Liver (tissue), 9 donors: Measurements from ENCODE around the gene PEX14. TPM values are rescaled to one million over a fixed set of nuclear protein-coding genes. Genes with fewer than 3 reads are reported as not detected.

Source experiments
- DNase-seq: peaks from one replicate; pipeline ENCODE4 v3.0.0-alpha.2; 2017; ENCODE audit warnings: low spot score
- H3K27ac ChIP-seq, 2 donors: one replicate each; pipeline ENCODE4 v1.7.0; 2013; ENCODE audit warnings: inconsistent platforms in 2 of 2, low read length in 2 of 2, control low read depth in 1 of 2, low read depth in 1 of 2, mild to moderate bottlenecking in 1 of 2
- H3K27me3 ChIP-seq, 4 donors: one replicate each; pipeline versions ENCODE4 v1.6.1 to v1.7.0; 2013; ENCODE audit warnings: low read length in 3 of 4, inconsistent platforms in 1 of 4, mild to moderate bottlenecking in 1 of 4, moderate library complexity in 1 of 4; ENCODE audit not compliant: control insufficient read depth in 4 of 4, insufficient read depth in 4 of 4
- H3K36me3 ChIP-seq, 4 donors: one replicate each; pipeline versions ENCODE4 v1.6.1 to v1.7.0; 2013; ENCODE audit warnings: low read length in 3 of 4, mild to moderate bottlenecking in 3 of 4, low read depth in 1 of 4, moderate library complexity in 1 of 4; ENCODE audit not compliant: control insufficient read depth in 4 of 4, insufficient read depth in 3 of 4
- H3K4me1 ChIP-seq, 4 donors: one replicate each; pipeline versions ENCODE4 v1.6.1 to v1.7.0; 2013; ENCODE audit warnings: low read length in 3 of 4, mild to moderate bottlenecking in 3 of 4, moderate library complexity in 1 of 4; ENCODE audit not compliant: control insufficient read depth in 4 of 4, insufficient read depth in 4 of 4
- H3K4me3 ChIP-seq, 3 donors: one replicate each; pipeline versions ENCODE4 v1.6.1 to v1.7.0; 2013; ENCODE audit warnings: low read length in 3 of 3, control low read depth in 1 of 3, low read depth in 1 of 3, mild to moderate bottlenecking in 1 of 3
- H3K9ac ChIP-seq, 2 donors: one replicate each; pipeline ENCODE4 v1.7.0; 2013; ENCODE audit warnings: low read length in 2 of 2, mild to moderate bottlenecking in 2 of 2, moderate library complexity in 2 of 2, control low read depth in 1 of 2, low read depth in 1 of 2
- H3K9me3 ChIP-seq, 4 donors: one replicate each; pipeline versions ENCODE4 v1.6.1 to v1.7.0; 2013; ENCODE audit warnings: low read length in 3 of 4; ENCODE audit not compliant: control insufficient read depth in 4 of 4
- EGR1 ChIP-seq, 2 donors: IDR thresholded peaks; 2 replicates each; pipeline ENCODE4 v1.6.1; 2016 to 2018; ENCODE audit warnings: antibody characterized with exemption in 2 of 2, low read depth in 2 of 2
- FOXA1 ChIP-seq: IDR thresholded peaks from 2 replicates; pipeline ENCODE4 v1.6.1; 2016; ENCODE audit warnings: antibody characterized with exemption
- FOXA2 ChIP-seq: IDR thresholded peaks from 2 replicates; pipeline ENCODE4 v1.6.1; 2016; ENCODE audit warnings: antibody characterized with exemption
- HNF4A ChIP-seq, 2 donors: conservative IDR thresholded peaks; 2 replicates each; pipeline ENCODE4 v1.6.1; 2016; ENCODE audit warnings: antibody characterized with exemption in 2 of 2, mild to moderate bottlenecking in 2 of 2
- HNF4G ChIP-seq: IDR thresholded peaks from 2 replicates; pipeline ENCODE4 v1.6.1; 2016; ENCODE audit warnings: antibody characterized with exemption
- JUND ChIP-seq, 2 donors: IDR thresholded peaks; 2 replicates each; pipeline ENCODE4 v1.6.1; 2016; ENCODE audit warnings: antibody characterized with exemption in 2 of 2
- MAX ChIP-seq: IDR thresholded peaks from 2 replicates; pipeline ENCODE4 v1.6.1; 2016; ENCODE audit warnings: antibody characterized with exemption
- NR2F2 ChIP-seq: IDR thresholded peaks from 2 replicates; pipeline ENCODE4 v1.6.1; 2016; ENCODE audit warnings: antibody characterized with exemption
- RXRA ChIP-seq, 2 donors: IDR thresholded peaks; 2 replicates each; pipeline ENCODE4 v1.6.1; 2017 to 2018; ENCODE audit warnings: antibody characterized with exemption in 2 of 2, mild to moderate bottlenecking in 1 of 2
- SP1 ChIP-seq: IDR thresholded peaks from 2 replicates; pipeline ENCODE4 v1.6.1; 2018; ENCODE audit warnings: antibody characterized with exemption, mild to moderate bottlenecking
- TAF1 ChIP-seq: conservative IDR thresholded peaks from 2 replicates; pipeline ENCODE4 v1.6.1; 2016; ENCODE audit warnings: antibody characterized with exemption, mild to moderate bottlenecking
- YY1 ChIP-seq: IDR thresholded peaks from 2 replicates; pipeline ENCODE4 v1.6.1; 2016; ENCODE audit warnings: antibody characterized with exemption, mild to moderate bottlenecking
- ZBTB33 ChIP-seq: IDR thresholded peaks from 2 replicates; pipeline ENCODE4 v1.6.1; 2016; ENCODE audit warnings: antibody characterized with exemption
- WGBS: extraction: QIAGEN DNeasy Blood & Tissue Kit; methylation state at CpG from one replicate; pipeline ENCODE4 v1.1.7; 2013; 5-methylcytosine and 5-hydroxymethylcytosine counted together
- polyA plus RNA-seq, 2 donors: library from polyadenylated mRNA; stranded (reverse) in 1 of 2; unstranded in 1 of 2; fragments of 200-250 nt in 1 of 2; fragments of >200 nt in 1 of 2; fragmentation: Nextera tagmentation in 1 of 2; extraction: Ambion mirVana in 1 of 2; gene quantifications; one replicate each; pipeline versions ENCODE4 v1.2.1 to v1.2.3, GENCODE V29; 2013 to 2015
- total RNA-seq, 2 donors: library from RNA; depleted of rRNA; stranded (reverse); fragments of >200 nt; gene quantifications; one replicate each; pipeline ENCODE4 v1.2.3, GENCODE V29; 2014
- TF ChIP-seq, protein P1 (sequence below): IDR thresholded peaks from 2 replicates; pipeline ENCODE4 v1.6.1; 2016; ENCODE audit warnings: antibody characterized with exemption
- TF ChIP-seq, protein P2 (sequence below): fragments of 150-350 bp; IDR thresholded peaks from 2 replicates; pipeline ENCODE4 v1.5.1; 2017; ENCODE audit warnings: improper control_type of control experiment, low read depth, low read length; ENCODE audit not compliant: missing input control
- donor health status: healthy.
- donor health status: healthy.
- donor health status: healthy.
- donor health status: healthy.
- donor health status: healthy.

The PEX14 gene
- total and polyA plus RNA-seq, 4 donors: 7.1 to 16.1 (median 11.7) TPM

DNA sequence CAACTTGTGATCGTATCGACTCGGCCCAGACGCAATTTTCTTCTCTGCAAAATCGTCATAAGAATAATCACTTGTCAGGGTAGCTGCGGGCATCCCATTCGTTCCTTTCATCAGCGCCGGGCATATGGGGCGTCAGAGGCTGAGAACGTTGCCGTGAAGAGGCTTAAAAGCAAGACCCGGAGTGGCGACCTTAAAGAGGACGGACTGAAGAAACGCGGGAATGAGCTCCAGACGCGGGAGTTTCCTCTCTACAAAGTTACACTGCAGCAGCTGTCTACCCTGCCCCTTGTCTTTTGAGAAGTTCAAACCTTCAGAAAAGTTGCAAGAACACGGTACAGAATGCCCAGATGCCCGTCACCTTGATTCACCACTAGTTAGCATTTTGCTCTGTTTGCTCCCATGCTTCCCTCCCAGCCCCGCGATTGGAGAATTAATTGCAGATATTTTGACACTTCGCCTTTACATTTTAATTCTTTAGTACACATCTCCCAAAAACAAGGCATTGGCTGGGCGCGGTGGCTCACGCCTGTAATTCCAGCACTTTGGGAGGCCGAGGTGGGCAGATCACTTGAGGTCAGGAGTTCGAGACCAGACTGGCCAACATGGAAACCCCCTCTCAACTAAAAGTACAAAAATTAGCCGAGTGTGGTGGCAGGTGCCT lies 43.5 kb upstream of the PEX14 start:
- WGBS: 25% methylated on average over 30 of the region's 30 CpGs
- H3K36me3 ChIP-seq: peaks cover 0 to 2% (median under 1%) of the 10 kb centered on the region in 4 donors
- H3K9me3 ChIP-seq: no peaks in the 10 kb centered on the region
- no peaks in the 10 kb centered on the region for H3K27me3 ChIP-seq
- peak overlapping the region; percentile 8 to 39 for H3K9ac ChIP-seq
- H3K4me1 ChIP-seq: peaks cover 2 to 22% (median 13%) of the 10 kb centered on the region in 4 donors
- no peak overlapping the region for H3K27ac ChIP-seq
- no peak for TF ChIP-seq SP1
- TF ChIP-seq, protein P1, sequence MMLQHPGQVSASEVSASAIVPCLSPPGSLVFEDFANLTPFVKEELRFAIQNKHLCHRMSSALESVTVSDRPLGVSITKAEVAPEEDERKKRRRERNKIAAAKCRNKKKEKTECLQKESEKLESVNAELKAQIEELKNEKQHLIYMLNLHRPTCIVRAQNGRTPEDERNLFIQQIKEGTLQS: no peak
- TF ChIP-seq, protein P2, sequence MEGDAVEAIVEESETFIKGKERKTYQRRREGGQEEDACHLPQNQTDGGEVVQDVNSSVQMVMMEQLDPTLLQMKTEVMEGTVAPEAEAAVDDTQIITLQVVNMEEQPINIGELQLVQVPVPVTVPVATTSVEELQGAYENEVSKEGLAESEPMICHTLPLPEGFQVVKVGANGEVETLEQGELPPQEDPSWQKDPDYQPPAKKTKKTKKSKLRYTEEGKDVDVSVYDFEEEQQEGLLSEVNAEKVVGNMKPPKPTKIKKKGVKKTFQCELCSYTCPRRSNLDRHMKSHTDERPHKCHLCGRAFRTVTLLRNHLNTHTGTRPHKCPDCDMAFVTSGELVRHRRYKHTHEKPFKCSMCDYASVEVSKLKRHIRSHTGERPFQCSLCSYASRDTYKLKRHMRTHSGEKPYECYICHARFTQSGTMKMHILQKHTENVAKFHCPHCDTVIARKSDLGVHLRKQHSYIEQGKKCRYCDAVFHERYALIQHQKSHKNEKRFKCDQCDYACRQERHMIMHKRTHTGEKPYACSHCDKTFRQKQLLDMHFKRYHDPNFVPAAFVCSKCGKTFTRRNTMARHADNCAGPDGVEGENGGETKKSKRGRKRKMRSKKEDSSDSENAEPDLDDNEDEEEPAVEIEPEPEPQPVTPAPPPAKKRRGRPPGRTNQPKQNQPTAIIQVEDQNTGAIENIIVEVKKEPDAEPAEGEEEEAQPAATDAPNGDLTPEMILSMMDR: no peak
- no peak for TF ChIP-seq HNF4G
- TF ChIP-seq FOXA1: no peak
- TF ChIP-seq HNF4A (conservative IDR thresholded peaks at IDR 0.05): peak in 1 of 2 donors; percentile 1
- TF ChIP-seq FOXA2: no peak
- no peak for DNase-seq
- H3K4me3 ChIP-seq: peak overlapping the region; percentile 65 to 90 (median 82)

DNA sequence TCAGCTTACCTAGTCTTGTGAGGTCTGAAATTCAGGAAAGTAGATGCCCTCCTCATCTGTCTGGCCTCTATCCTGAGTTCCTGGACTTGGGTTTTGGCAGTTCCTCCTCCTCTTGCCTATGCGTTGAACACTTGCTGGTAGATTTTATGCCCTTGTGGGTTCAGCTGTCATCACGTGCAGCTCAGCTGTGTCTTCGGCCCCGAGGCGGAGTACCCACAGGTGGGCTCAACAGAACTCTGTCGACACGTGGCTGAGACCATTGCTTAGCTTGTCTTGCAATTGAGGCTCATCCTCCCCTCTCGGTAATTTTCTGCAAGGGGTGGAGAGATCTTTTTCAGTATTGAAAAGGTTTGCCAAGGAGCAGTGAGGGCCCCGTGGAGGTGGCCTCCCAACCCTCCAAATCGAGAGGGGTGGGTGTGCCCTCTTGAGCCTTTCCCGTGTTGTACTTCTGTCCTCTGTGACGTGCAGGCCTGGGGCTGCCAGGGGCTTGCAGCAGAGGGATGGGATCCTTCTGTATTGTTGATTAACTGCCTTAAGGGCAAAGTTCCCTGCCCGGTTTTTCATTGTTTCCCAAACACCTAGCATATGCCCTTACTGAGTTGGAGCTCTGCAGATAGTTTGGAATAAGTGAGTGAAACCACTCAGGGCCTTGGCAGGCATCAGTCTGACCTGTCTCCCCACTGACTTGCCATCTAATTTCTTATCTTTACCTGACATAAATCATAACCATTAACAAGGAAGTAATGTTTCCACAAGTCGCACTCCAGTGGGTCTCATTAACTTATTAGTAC lies 41.6 kb upstream of the PEX14 start:
- Histone ChIP-seq H3K9ac (no peak overlapping the region), H3K36me3 (peaks cover 0 to 2% (median under 1%) of the 10 kb centered on the region in 4 donors), H3K9me3 (no peaks in the 10 kb centered on the region), H3K27ac (no peak overlapping the region), H3K4me3 (no peak overlapping the region), H3K4me1 (peaks cover 2 to 20% (median 13%) of the 10 kb centered on the region in 4 donors), H3K27me3 (no peaks in the 10 kb centered on the region)
- no peak for DNase-seq
- WGBS: 75% methylated on average over 14 of the region's 14 CpGs
- TF ChIP-seq HNF4A (conservative IDR thresholded peaks at IDR 0.05) (peak in 1 of 2 donors; percentile 4), EGR1 (IDR thresholded peaks at IDR 0.05; ENCODE audit: low read depth in 2 of 2) (no peak)

DNA sequence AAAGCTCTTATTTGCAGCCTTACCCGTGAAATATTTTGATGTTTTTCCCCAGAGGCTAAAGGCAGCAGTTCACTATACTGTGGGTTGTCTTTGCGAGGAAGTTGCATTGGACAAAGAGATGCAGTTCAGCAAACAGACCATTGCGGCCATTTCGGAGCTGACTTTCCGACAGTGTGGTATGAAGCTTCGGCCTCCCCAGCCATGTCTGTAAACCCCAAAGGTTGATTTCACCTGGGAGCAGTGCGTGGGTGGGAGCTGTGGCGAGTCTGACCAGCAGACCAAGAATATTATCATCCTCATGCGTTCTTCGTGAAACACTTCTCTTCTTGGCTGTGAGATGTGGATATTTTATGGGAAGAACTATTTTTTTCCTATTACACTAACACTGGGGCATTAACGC lies 41.0 kb upstream of the PEX14 start:
- H3K4me1 ChIP-seq: peaks cover 2 to 20% (median 13%) of the 10 kb centered on the region in 4 donors
- H3K9me3 ChIP-seq: no peaks in the 10 kb centered on the region
- no peak for DNase-seq
- WGBS: 92% methylated on average over 11 of the region's 11 CpGs
- H3K27me3 ChIP-seq: no peaks in the 10 kb centered on the region
- H3K4me3 ChIP-seq: no peak overlapping the region
- H3K27ac ChIP-seq: no peak overlapping the region
- TF ChIP-seq EGR1 (IDR thresholded peaks at IDR 0.05; ENCODE audit: low read depth in 2 of 2) (no peak), YY1 (no peak), RXRA (IDR thresholded peaks at IDR 0.05) (no peak), TAF1 (no peak), JUND (IDR thresholded peaks at IDR 0.05) (no peak), NR2F2 (no peak), MAX (no peak), ZBTB33 (no peak), FOXA2 (no peak)
- TF ChIP-seq, protein P2: no peak
- H3K36me3 ChIP-seq: peaks cover 0 to 2% (median under 1%) of the 10 kb centered on the region in 4 donors
- no peak overlapping the region for H3K9ac ChIP-seq
